ENCODE results near the gene BST1. TPM values are rescaled to one million over a fixed set of nuclear protein-coding genes. Genes with fewer than 3 reads are reported as not detected.

BST1 gene
- polyA plus RNA-seq, 1 donor (not counting 4 experiments of a cell fraction or from before 2014, with no cell fraction given), result 1.2 TPM

DNA sequence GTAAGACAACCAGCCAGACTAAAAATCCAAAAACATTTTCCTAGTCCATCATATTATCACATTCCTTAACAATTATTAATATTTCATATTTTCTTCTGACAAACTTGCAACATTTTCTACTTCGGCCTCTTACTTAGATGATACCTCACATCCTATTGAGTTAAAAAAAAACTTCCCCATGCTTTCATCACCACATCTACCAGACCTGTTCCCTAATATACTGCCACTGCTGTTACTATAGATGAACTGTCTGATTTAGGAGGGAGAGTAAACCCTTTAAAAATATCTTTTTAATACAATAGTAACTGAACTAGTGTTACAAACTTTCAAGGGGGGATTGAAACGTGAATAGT, 19.7 kb upstream of the BST1 start:
- FAIRE-seq, result no peak
- Histone ChIP-seq H3K79me2 (ENCODE audit: control insufficient read depth, insufficient read depth, low read length) (peaks cover 75% of the 10 kb centered on the region), H3K27ac (ENCODE audit: control insufficient read depth, insufficient read depth, low read length) (peak overlapping the region; percentile 96), H3K4me2 (ENCODE audit: control insufficient read depth, extremely low read depth, insufficient read depth, low read depth, low read length) (peak overlapping the region; percentile 93), H3K4me3 (ENCODE audit: control insufficient read depth in 2 of 3, extremely low read depth in 1 of 3, insufficient read depth in 2 of 3, low read depth in 1 of 3, low read length in 3 of 3) (peak overlapping the region; percentile 60 to 91 (median 72)), H3K36me3 (ENCODE audit: control insufficient read depth in 2 of 2, extremely low read depth in 1 of 2, insufficient read depth in 2 of 2, low read length in 2 of 2) (peaks cover 0 to 14% of the 10 kb centered on the region in 2 experiments), H3K9ac (ENCODE audit: control insufficient read depth, extremely low read depth, insufficient read depth, low read length) (peak overlapping the region; percentile 98), H3K9me1 (ENCODE audit: control insufficient read depth, extremely low read depth, insufficient read depth, low read length) (no peaks in the 10 kb centered on the region), H3K27me3 (ENCODE audit: control insufficient read depth, extremely low read depth, insufficient read depth, low read length) (no peaks in the 10 kb centered on the region), H3K9me3 (ENCODE audit: control insufficient read depth, low read depth, low read length) (no peaks in the 10 kb centered on the region), H3K4me1 (ENCODE audit: control insufficient read depth, extremely low read depth, insufficient read depth, low read length) (peaks cover 35% of the 10 kb centered on the region), H4K20me1 (ENCODE audit: control insufficient read depth, extremely low read depth, insufficient read depth, low read length) (no peaks in the 10 kb centered on the region), H2AFZ (ENCODE audit: control insufficient read depth, low read length) (no peak overlapping the region)
- no peak for TF ChIP-seq EZH2 (IDR thresholded peaks at IDR 0.05; ENCODE audit: low read length)
- TF ChIP-seq, protein P1, sequence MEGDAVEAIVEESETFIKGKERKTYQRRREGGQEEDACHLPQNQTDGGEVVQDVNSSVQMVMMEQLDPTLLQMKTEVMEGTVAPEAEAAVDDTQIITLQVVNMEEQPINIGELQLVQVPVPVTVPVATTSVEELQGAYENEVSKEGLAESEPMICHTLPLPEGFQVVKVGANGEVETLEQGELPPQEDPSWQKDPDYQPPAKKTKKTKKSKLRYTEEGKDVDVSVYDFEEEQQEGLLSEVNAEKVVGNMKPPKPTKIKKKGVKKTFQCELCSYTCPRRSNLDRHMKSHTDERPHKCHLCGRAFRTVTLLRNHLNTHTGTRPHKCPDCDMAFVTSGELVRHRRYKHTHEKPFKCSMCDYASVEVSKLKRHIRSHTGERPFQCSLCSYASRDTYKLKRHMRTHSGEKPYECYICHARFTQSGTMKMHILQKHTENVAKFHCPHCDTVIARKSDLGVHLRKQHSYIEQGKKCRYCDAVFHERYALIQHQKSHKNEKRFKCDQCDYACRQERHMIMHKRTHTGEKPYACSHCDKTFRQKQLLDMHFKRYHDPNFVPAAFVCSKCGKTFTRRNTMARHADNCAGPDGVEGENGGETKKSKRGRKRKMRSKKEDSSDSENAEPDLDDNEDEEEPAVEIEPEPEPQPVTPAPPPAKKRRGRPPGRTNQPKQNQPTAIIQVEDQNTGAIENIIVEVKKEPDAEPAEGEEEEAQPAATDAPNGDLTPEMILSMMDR (optimal IDR thresholded peaks at IDR 0.05 in 1 of 3, IDR thresholded peaks at IDR 0.05 in 1 of 3, conservative IDR thresholded peaks at IDR 0.05 in 1 of 3; ENCODE audit: extremely low read depth in 1 of 3, insufficient read depth in 2 of 3, low read length in 3 of 3), result no peak
- dilution Hi-C loops (cut with MboI; ENCODE audit: extremely low pct_ligation_motif_present, low sequenced_read_pairs), result no loop called here
- no peak for DNase-seq (ENCODE audit: low read depth, low spot score)

DNA sequence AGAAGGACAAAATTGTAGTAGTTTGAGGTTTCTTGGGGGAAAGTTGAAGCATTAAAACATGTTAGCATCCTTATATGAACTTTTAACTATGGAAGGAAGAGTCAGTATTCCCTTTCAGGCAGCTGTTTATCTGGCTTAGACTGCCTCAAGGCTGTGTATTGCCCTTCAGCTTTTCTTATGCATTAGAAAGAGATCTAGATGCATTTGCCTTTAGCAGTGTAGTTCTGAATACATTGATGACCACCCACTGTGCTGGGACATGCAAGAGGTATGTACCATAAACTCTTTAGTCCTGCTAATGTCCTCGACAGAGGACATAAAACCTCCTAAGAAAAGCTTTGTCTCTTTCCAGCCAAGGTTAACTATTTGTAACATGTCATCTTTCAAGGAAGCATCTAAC, 18.4 kb upstream of the BST1 start:
- H3K4me2 ChIP-seq (ENCODE audit: control insufficient read depth, extremely low read depth, insufficient read depth, low read depth, low read length), result peak overlapping the region; percentile 93
- no peak overlapping the region for H2AFZ ChIP-seq (ENCODE audit: control insufficient read depth, low read length)
- H3K9ac ChIP-seq (ENCODE audit: control insufficient read depth, extremely low read depth, insufficient read depth, low read length), result no peak overlapping the region
- DNase-seq (ENCODE audit: low read depth, low spot score) (no peak), FAIRE-seq (peak; percentile 75)
- no peaks in the 10 kb centered on the region for H3K27me3 ChIP-seq (ENCODE audit: control insufficient read depth, extremely low read depth, insufficient read depth, low read length)
- H3K36me3 ChIP-seq (ENCODE audit: control insufficient read depth in 2 of 2, extremely low read depth in 1 of 2, insufficient read depth in 2 of 2, low read length in 2 of 2), result peaks cover 0 to 14% of the 10 kb centered on the region in 2 experiments
- H3K9me1 ChIP-seq (ENCODE audit: control insufficient read depth, extremely low read depth, insufficient read depth, low read length), result no peaks in the 10 kb centered on the region
- no peak for TF ChIP-seq EZH2 (IDR thresholded peaks at IDR 0.05; ENCODE audit: low read length)
- TF ChIP-seq, protein P1 (optimal IDR thresholded peaks at IDR 0.05 in 1 of 3, IDR thresholded peaks at IDR 0.05 in 1 of 3, conservative IDR thresholded peaks at IDR 0.05 in 1 of 3; ENCODE audit: extremely low read depth in 1 of 3, insufficient read depth in 2 of 3, low read length in 3 of 3), result no peak
- peak overlapping the region in 2 of 3 experiments; percentile 56 to 58 for H3K4me3 ChIP-seq (ENCODE audit: control insufficient read depth in 2 of 3, extremely low read depth in 1 of 3, insufficient read depth in 2 of 3, low read depth in 1 of 3, low read length in 3 of 3)
- H3K9me3 ChIP-seq (ENCODE audit: control insufficient read depth, low read depth, low read length), result no peaks in the 10 kb centered on the region
- H3K4me1 ChIP-seq (ENCODE audit: control insufficient read depth, extremely low read depth, insufficient read depth, low read length), result peaks cover 31% of the 10 kb centered on the region
- H3K79me2 ChIP-seq (ENCODE audit: control insufficient read depth, insufficient read depth, low read length), result peaks cover 61% of the 10 kb centered on the region
- H3K27ac ChIP-seq (ENCODE audit: control insufficient read depth, insufficient read depth, low read length), result peak overlapping the region; percentile 47
- no peaks in the 10 kb centered on the region for H4K20me1 ChIP-seq (ENCODE audit: control insufficient read depth, extremely low read depth, insufficient read depth, low read length)
- dilution Hi-C loops (cut with MboI; ENCODE audit: extremely low pct_ligation_motif_present, low sequenced_read_pairs), result no loop called here
